Liver (tissue), 9 donors: Measurements from ENCODE around the gene RNF126. TPM values are rescaled to one million over a fixed set of nuclear protein-coding genes. Genes with fewer than 3 reads are reported as not detected.

ENCODE experiments used
- DNase-seq: peaks from one replicate; pipeline ENCODE4 v3.0.0-alpha.2; 2017; ENCODE audit warnings: low spot score
- H3K27ac ChIP-seq, 2 donors: one replicate each; pipeline ENCODE4 v1.7.0; 2013; ENCODE audit warnings: inconsistent platforms in 2 of 2, low read length in 2 of 2, control low read depth in 1 of 2, low read depth in 1 of 2, mild to moderate bottlenecking in 1 of 2
- H3K27me3 ChIP-seq, 4 donors: one replicate each; pipeline versions ENCODE4 v1.6.1 to v1.7.0; 2013; ENCODE audit warnings: low read length in 3 of 4, inconsistent platforms in 1 of 4, mild to moderate bottlenecking in 1 of 4, moderate library complexity in 1 of 4; ENCODE audit not compliant: control insufficient read depth in 4 of 4, insufficient read depth in 4 of 4
- H3K36me3 ChIP-seq, 4 donors: one replicate each; pipeline versions ENCODE4 v1.6.1 to v1.7.0; 2013; ENCODE audit warnings: low read length in 3 of 4, mild to moderate bottlenecking in 3 of 4, low read depth in 1 of 4, moderate library complexity in 1 of 4; ENCODE audit not compliant: control insufficient read depth in 4 of 4, insufficient read depth in 3 of 4
- H3K4me1 ChIP-seq, 4 donors: one replicate each; pipeline versions ENCODE4 v1.6.1 to v1.7.0; 2013; ENCODE audit warnings: low read length in 3 of 4, mild to moderate bottlenecking in 3 of 4, moderate library complexity in 1 of 4; ENCODE audit not compliant: control insufficient read depth in 4 of 4, insufficient read depth in 4 of 4
- H3K4me3 ChIP-seq, 3 donors: one replicate each; pipeline versions ENCODE4 v1.6.1 to v1.7.0; 2013; ENCODE audit warnings: low read length in 3 of 3, control low read depth in 1 of 3, low read depth in 1 of 3, mild to moderate bottlenecking in 1 of 3
- H3K9ac ChIP-seq, 2 donors: one replicate each; pipeline ENCODE4 v1.7.0; 2013; ENCODE audit warnings: low read length in 2 of 2, mild to moderate bottlenecking in 2 of 2, moderate library complexity in 2 of 2, control low read depth in 1 of 2, low read depth in 1 of 2
- H3K9me3 ChIP-seq, 4 donors: one replicate each; pipeline versions ENCODE4 v1.6.1 to v1.7.0; 2013; ENCODE audit warnings: low read length in 3 of 4; ENCODE audit not compliant: control insufficient read depth in 4 of 4
- EGR1 ChIP-seq, 2 donors: IDR thresholded peaks; 2 replicates each; pipeline ENCODE4 v1.6.1; 2016 to 2018; ENCODE audit warnings: antibody characterized with exemption in 2 of 2, low read depth in 2 of 2
- FOXA1 ChIP-seq: IDR thresholded peaks from 2 replicates; pipeline ENCODE4 v1.6.1; 2016; ENCODE audit warnings: antibody characterized with exemption
- FOXA2 ChIP-seq: IDR thresholded peaks from 2 replicates; pipeline ENCODE4 v1.6.1; 2016; ENCODE audit warnings: antibody characterized with exemption
- GABPA ChIP-seq, 2 donors: IDR thresholded peaks in 1 of 2; conservative IDR thresholded peaks in 1 of 2; 2 replicates each; pipeline ENCODE4 v1.6.1; 2016; ENCODE audit warnings: antibody characterized with exemption in 2 of 2, mild to moderate bottlenecking in 1 of 2, moderate library complexity in 1 of 2
- HNF4A ChIP-seq, 2 donors: conservative IDR thresholded peaks; 2 replicates each; pipeline ENCODE4 v1.6.1; 2016; ENCODE audit warnings: antibody characterized with exemption in 2 of 2, mild to moderate bottlenecking in 2 of 2
- HNF4G ChIP-seq: IDR thresholded peaks from 2 replicates; pipeline ENCODE4 v1.6.1; 2016; ENCODE audit warnings: antibody characterized with exemption
- JUND ChIP-seq, 2 donors: IDR thresholded peaks; 2 replicates each; pipeline ENCODE4 v1.6.1; 2016; ENCODE audit warnings: antibody characterized with exemption in 2 of 2
- NR2F2 ChIP-seq: IDR thresholded peaks from 2 replicates; pipeline ENCODE4 v1.6.1; 2016; ENCODE audit warnings: antibody characterized with exemption
- RAD21 ChIP-seq, 2 donors: IDR thresholded peaks; 2 replicates each; pipeline ENCODE4 v1.6.1; 2016; ENCODE audit warnings: antibody characterized with exemption in 2 of 2, mild to moderate bottlenecking in 2 of 2
- RXRA ChIP-seq, 2 donors: IDR thresholded peaks; 2 replicates each; pipeline ENCODE4 v1.6.1; 2017 to 2018; ENCODE audit warnings: antibody characterized with exemption in 2 of 2, mild to moderate bottlenecking in 1 of 2
- TAF1 ChIP-seq: conservative IDR thresholded peaks from 2 replicates; pipeline ENCODE4 v1.6.1; 2016; ENCODE audit warnings: antibody characterized with exemption, mild to moderate bottlenecking
- YY1 ChIP-seq: IDR thresholded peaks from 2 replicates; pipeline ENCODE4 v1.6.1; 2016; ENCODE audit warnings: antibody characterized with exemption, mild to moderate bottlenecking
- WGBS: extraction: QIAGEN DNeasy Blood & Tissue Kit; methylation state at CpG from one replicate; pipeline ENCODE4 v1.1.7; 2013; 5-methylcytosine and 5-hydroxymethylcytosine counted together
- polyA plus RNA-seq, 2 donors: library from polyadenylated mRNA; stranded (reverse) in 1 of 2; unstranded in 1 of 2; fragments of 200-250 nt in 1 of 2; fragments of >200 nt in 1 of 2; fragmentation: Nextera tagmentation in 1 of 2; extraction: Ambion mirVana in 1 of 2; gene quantifications; one replicate each; pipeline versions ENCODE4 v1.2.1 to v1.2.3, GENCODE V29; 2013 to 2015
- total RNA-seq, 2 donors: library from RNA; depleted of rRNA; stranded (reverse); fragments of >200 nt; gene quantifications; one replicate each; pipeline ENCODE4 v1.2.3, GENCODE V29; 2014
- TF ChIP-seq, protein P1 (sequence below): IDR thresholded peaks from 2 replicates; pipeline ENCODE4 v1.6.1; 2016; ENCODE audit warnings: antibody characterized with exemption
- TF ChIP-seq, protein P2 (sequence below): IDR thresholded peaks from 2 replicates; pipeline ENCODE4 v1.6.1; 2016; ENCODE audit warnings: antibody characterized with exemption
- TF ChIP-seq, protein P3 (sequence below): IDR thresholded peaks from 2 replicates; pipeline ENCODE4 v1.6.1; 2016; ENCODE audit warnings: antibody characterized with exemption
- TF ChIP-seq, protein P4 (sequence below): IDR thresholded peaks from 2 replicates; pipeline ENCODE4 v1.6.1; 2016; ENCODE audit warnings: antibody characterized with exemption, mild to moderate bottlenecking
- TF ChIP-seq, protein P5 (sequence below): fragments of 150-350 bp; IDR thresholded peaks from 2 replicates; pipeline ENCODE4 v1.5.1; 2017; ENCODE audit warnings: improper control_type of control experiment, low read depth, low read length; ENCODE audit not compliant: missing input control
- donor health status: healthy.
- donor health status: healthy.
- donor health status: healthy.
- donor health status: healthy.
- donor health status: healthy.

Gene RNF126
- total and polyA plus RNA-seq, 4 donors, result 16.7 to 32.7 (median 24.1) TPM

DNA sequence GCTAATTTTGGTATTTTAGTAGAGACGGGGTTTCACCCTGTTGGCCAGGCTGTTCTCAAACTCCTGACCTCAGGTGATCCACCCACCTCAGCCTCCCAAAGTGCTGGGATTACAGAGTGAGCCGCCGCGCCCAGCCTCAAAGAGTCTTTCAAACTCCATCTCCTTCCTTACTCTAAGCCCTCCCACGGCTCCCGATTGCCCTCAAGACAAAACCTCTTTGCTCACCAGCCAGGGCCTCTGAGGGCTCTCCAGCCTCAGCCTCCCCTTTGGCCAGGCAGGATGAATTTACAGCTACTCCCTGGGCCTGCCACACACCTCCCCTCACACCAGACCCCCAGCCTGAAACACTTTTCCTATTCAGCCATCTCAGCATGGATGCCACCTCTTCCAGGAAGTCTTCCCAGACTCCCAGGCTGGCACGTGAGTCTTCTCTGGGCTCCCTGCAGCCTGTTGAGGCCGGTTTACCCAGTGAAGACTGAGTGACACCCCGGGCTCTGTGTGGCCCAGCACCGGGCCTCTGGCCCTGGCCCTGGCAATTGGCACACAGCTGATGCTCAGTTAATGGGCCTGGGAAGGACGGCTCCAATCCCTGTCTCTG lies 24.7 kb upstream of the RNF126 start:
- Histone ChIP-seq H3K36me3 (no peaks in the 10 kb centered on the region), H3K4me1 (no peaks in the 10 kb centered on the region), H3K27me3 (no peaks in the 10 kb centered on the region), H3K4me3 (no peak overlapping the region), H3K9ac (no peak overlapping the region), H3K27ac (no peak overlapping the region), H3K9me3 (no peaks in the 10 kb centered on the region)
- TF ChIP-seq, protein P1, sequence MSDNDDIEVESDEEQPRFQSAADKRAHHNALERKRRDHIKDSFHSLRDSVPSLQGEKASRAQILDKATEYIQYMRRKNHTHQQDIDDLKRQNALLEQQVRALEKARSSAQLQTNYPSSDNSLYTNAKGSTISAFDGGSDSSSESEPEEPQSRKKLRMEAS, result no peak
- TF ChIP-seq FOXA1, result no peak
- TF ChIP-seq, protein P2, sequence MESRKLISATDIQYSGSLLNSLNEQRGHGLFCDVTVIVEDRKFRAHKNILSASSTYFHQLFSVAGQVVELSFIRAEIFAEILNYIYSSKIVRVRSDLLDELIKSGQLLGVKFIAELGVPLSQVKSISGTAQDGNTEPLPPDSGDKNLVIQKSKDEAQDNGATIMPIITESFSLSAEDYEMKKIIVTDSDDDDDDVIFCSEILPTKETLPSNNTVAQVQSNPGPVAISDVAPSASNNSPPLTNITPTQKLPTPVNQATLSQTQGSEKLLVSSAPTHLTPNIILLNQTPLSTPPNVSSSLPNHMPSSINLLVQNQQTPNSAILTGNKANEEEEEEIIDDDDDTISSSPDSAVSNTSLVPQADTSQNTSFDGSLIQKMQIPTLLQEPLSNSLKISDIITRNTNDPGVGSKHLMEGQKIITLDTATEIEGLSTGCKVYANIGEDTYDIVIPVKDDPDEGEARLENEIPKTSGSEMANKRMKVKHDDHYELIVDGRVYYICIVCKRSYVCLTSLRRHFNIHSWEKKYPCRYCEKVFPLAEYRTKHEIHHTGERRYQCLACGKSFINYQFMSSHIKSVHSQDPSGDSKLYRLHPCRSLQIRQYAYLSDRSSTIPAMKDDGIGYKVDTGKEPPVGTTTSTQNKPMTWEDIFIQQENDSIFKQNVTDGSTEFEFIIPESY, result no peak
- TF ChIP-seq HNF4A (conservative IDR thresholded peaks at IDR 0.05), result no peak
- TF ChIP-seq RAD21 (IDR thresholded peaks at IDR 0.05), result no peak
- TF ChIP-seq GABPA (IDR thresholded peaks at IDR 0.05 in 1 of 2, conservative IDR thresholded peaks at IDR 0.05 in 1 of 2), result no peak
- TF ChIP-seq JUND (IDR thresholded peaks at IDR 0.05), result no peak
- no peak for TF ChIP-seq EGR1 (IDR thresholded peaks at IDR 0.05; ENCODE audit: low read depth in 2 of 2)
- TF ChIP-seq FOXA2, result no peak
- no peak for TF ChIP-seq RXRA (IDR thresholded peaks at IDR 0.05)
- TF ChIP-seq, protein P3, sequence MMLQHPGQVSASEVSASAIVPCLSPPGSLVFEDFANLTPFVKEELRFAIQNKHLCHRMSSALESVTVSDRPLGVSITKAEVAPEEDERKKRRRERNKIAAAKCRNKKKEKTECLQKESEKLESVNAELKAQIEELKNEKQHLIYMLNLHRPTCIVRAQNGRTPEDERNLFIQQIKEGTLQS, result no peak
- TF ChIP-seq YY1, result no peak
- TF ChIP-seq, protein P4, sequence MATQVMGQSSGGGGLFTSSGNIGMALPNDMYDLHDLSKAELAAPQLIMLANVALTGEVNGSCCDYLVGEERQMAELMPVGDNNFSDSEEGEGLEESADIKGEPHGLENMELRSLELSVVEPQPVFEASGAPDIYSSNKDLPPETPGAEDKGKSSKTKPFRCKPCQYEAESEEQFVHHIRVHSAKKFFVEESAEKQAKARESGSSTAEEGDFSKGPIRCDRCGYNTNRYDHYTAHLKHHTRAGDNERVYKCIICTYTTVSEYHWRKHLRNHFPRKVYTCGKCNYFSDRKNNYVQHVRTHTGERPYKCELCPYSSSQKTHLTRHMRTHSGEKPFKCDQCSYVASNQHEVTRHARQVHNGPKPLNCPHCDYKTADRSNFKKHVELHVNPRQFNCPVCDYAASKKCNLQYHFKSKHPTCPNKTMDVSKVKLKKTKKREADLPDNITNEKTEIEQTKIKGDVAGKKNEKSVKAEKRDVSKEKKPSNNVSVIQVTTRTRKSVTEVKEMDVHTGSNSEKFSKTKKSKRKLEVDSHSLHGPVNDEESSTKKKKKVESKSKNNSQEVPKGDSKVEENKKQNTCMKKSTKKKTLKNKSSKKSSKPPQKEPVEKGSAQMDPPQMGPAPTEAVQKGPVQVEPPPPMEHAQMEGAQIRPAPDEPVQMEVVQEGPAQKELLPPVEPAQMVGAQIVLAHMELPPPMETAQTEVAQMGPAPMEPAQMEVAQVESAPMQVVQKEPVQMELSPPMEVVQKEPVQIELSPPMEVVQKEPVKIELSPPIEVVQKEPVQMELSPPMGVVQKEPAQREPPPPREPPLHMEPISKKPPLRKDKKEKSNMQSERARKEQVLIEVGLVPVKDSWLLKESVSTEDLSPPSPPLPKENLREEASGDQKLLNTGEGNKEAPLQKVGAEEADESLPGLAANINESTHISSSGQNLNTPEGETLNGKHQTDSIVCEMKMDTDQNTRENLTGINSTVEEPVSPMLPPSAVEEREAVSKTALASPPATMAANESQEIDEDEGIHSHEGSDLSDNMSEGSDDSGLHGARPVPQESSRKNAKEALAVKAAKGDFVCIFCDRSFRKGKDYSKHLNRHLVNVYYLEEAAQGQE, result no peak
- no peak for TF ChIP-seq TAF1
- TF ChIP-seq, protein P5, sequence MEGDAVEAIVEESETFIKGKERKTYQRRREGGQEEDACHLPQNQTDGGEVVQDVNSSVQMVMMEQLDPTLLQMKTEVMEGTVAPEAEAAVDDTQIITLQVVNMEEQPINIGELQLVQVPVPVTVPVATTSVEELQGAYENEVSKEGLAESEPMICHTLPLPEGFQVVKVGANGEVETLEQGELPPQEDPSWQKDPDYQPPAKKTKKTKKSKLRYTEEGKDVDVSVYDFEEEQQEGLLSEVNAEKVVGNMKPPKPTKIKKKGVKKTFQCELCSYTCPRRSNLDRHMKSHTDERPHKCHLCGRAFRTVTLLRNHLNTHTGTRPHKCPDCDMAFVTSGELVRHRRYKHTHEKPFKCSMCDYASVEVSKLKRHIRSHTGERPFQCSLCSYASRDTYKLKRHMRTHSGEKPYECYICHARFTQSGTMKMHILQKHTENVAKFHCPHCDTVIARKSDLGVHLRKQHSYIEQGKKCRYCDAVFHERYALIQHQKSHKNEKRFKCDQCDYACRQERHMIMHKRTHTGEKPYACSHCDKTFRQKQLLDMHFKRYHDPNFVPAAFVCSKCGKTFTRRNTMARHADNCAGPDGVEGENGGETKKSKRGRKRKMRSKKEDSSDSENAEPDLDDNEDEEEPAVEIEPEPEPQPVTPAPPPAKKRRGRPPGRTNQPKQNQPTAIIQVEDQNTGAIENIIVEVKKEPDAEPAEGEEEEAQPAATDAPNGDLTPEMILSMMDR, result no peak
- TF ChIP-seq NR2F2, result no peak
- TF ChIP-seq HNF4G, result no peak
- 90% methylated on average over 11 of the region's 11 CpGs for WGBS
- DNase-seq, result no peak
